Suprapubic skin (tissue), 3 donors: ENCODE data around the gene PPP1R3G.

Experiments used
- POLR2A ChIP-seq, 2 donors: fragments of 450-650 bp; IDR thresholded peaks; one replicate each; pipeline ENCODE4 v1.6.1; 2017; ENCODE audit warnings: antibody characterized with exemption in 2 of 2, mild to moderate bottlenecking in 2 of 2, moderate library complexity in 2 of 2
- TF ChIP-seq, protein P1 (sequence below), 2 donors: fragments of 200-600 bp in 1 of 2; fragments of 450-650 bp in 1 of 2; sonication (generic) in 1 of 2; IDR thresholded peaks; one replicate each; pipeline ENCODE4 v1.5.1; 2016 to 2019; ENCODE audit warnings: antibody characterized with exemption in 2 of 2, mild to moderate bottlenecking in 1 of 2, moderate library complexity in 1 of 2

DNA sequence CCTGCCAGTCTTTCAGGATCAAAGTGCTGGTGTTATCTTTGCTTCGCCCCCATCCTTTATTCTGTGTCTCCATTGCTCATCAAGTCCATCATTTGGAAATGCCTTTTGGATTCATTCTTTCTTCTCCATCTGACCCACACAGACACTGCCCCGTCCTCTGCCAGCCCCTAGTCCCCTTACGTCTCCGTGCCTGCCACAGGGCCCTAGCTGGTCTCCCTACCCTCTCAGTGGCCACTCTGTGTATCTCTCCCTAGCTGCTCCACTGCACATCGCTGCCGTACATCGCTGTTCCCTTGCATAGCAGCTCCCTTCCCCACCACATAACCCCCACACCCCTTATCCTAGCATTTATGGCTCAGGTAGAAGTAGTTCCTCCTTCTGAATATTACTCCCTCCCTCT, 15.7 kb downstream of the PPP1R3G start:
- no peak for TF ChIP-seq POLR2A (IDR thresholded peaks at IDR 0.05)
- TF ChIP-seq, protein P1, sequence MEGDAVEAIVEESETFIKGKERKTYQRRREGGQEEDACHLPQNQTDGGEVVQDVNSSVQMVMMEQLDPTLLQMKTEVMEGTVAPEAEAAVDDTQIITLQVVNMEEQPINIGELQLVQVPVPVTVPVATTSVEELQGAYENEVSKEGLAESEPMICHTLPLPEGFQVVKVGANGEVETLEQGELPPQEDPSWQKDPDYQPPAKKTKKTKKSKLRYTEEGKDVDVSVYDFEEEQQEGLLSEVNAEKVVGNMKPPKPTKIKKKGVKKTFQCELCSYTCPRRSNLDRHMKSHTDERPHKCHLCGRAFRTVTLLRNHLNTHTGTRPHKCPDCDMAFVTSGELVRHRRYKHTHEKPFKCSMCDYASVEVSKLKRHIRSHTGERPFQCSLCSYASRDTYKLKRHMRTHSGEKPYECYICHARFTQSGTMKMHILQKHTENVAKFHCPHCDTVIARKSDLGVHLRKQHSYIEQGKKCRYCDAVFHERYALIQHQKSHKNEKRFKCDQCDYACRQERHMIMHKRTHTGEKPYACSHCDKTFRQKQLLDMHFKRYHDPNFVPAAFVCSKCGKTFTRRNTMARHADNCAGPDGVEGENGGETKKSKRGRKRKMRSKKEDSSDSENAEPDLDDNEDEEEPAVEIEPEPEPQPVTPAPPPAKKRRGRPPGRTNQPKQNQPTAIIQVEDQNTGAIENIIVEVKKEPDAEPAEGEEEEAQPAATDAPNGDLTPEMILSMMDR (IDR thresholded peaks at IDR 0.05) = no peak
